Vagina (tissue), 2 donors: ENCODE data around the gene CACNA2D4.

Experiments
- POLR2A ChIP-seq, 2 donors: fragments of 450-650 bp; IDR thresholded peaks; one replicate each; pipeline ENCODE4 v1.6.1; 2017; ENCODE audit warnings: antibody characterized with exemption in 2 of 2, mild to moderate bottlenecking in 2 of 2, moderate library complexity in 2 of 2
- POLR2AphosphoS5 ChIP-seq, 2 donors: sonication (generic); formaldehyde crosslinking; IDR thresholded peaks; one replicate each; pipeline ENCODE4 v1.9.0; 2017; ENCODE audit warnings: antibody characterized with exemption in 2 of 2, mild to moderate bottlenecking in 2 of 2, low read depth in 1 of 2; ENCODE audit not compliant: insufficient read depth in 1 of 2
- TF ChIP-seq, protein P1 (sequence below), 3 experiments: fragments of 450-650 bp in 2 of 3; fragments of 200-600 bp in 1 of 3; sonication (generic) in 1 of 3; IDR thresholded peaks; one replicate each; pipeline ENCODE4 v1.5.1; 2017 to 2019; ENCODE audit warnings: antibody characterized with exemption in 3 of 3, mild to moderate bottlenecking in 2 of 3, moderate library complexity in 2 of 3

DNA sequence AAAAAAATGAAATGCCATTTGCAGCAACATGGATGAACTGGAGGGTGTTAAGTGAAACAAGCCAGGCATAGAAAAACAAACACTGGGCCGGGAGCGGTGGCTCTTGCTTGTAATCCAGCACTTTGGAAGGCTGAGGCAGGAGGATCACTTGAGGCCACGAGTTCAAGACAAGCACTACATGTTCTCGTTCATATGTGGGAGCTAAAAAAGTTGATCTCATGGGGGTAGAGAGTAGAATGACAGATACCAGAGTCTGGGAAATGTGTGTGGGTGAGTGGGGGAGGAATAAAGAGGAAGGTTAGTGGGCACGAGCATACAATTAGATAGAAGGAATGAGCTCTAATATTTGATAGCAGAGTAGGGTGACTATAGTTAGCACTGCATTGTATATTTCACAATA lies 21.5 kb downstream of the CACNA2D4 start:
- TF ChIP-seq POLR2AphosphoS5 (IDR thresholded peaks at IDR 0.05; ENCODE audit: insufficient read depth in 1 of 2, low read depth in 1 of 2), result no peak
- TF ChIP-seq, protein P1, sequence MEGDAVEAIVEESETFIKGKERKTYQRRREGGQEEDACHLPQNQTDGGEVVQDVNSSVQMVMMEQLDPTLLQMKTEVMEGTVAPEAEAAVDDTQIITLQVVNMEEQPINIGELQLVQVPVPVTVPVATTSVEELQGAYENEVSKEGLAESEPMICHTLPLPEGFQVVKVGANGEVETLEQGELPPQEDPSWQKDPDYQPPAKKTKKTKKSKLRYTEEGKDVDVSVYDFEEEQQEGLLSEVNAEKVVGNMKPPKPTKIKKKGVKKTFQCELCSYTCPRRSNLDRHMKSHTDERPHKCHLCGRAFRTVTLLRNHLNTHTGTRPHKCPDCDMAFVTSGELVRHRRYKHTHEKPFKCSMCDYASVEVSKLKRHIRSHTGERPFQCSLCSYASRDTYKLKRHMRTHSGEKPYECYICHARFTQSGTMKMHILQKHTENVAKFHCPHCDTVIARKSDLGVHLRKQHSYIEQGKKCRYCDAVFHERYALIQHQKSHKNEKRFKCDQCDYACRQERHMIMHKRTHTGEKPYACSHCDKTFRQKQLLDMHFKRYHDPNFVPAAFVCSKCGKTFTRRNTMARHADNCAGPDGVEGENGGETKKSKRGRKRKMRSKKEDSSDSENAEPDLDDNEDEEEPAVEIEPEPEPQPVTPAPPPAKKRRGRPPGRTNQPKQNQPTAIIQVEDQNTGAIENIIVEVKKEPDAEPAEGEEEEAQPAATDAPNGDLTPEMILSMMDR (IDR thresholded peaks at IDR 0.05), result no peak
- no peak for TF ChIP-seq POLR2A (IDR thresholded peaks at IDR 0.05)
